ENCODE measurements around the gene MYOM1.
"Not testable (repeated sequence)": the region's sequence is repeated elsewhere in the genome, so short reads cannot be mapped to it uniquely, and the experiment has no call there.

MYOM1 gene

DNA sequence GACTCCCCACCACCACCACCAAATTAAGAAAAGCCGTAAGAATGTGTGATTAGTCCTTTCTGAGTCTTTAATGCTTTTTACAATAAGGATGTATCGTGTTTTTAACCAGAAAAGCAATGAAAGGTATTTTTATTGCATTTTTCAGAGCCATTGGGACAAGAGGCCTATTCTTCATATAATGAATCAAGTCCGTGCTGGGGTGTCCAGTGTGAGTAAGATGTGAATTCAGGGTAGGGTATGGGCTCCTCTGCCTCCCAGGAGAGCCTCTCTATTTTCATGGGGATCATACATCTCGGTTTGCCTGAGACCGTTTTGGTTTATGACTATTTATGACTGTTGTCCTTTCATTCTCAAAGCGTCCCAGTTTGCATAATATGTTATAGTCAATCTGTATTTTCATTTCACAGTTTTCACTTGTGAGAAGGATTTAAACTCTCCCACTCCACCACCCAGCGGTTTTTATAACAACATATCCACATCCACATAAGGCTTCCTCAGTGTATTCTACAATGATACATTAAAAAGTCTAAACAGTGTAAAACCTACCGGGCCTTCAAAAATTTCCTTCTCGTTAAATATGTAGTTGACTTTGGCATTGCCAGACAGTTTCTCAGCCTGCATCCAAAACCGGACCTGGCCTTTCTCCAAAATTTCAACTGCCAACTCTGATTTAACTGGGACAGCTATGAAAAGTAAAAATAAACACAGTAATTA, 126.0 kb downstream of the MYOM1 start:
- in situ Hi-C loops (cut with MboI; ENCODE audit: low sequenced_read_pairs), result no loop called here

GRCh38 chr18:3092727-3093126, 127.0 kb downstream of the MYOM1 start:
- in situ Hi-C loops (cut with MboI; ENCODE audit: low sequenced_read_pairs), result no loop called here

DNA sequence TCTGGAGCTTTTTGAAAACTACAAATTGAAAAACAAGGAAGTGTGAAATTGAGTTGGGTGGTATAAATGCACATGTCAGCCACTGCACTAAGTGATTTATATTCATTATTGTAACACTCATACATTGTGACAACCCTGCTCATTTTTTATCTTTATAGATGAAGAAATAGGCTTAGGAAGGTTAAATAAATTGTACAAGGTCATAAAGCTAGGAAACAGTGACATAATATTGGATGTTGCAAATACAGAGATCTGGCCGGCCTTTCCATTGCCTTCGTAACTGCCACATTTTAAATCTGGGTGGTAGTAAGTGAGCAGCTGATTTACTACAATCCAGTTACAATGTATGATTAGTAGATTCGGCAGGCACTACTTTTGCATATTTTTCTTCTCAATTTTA, 130.2 kb downstream of the MYOM1 start:
- in situ Hi-C loops (cut with MboI; ENCODE audit: low sequenced_read_pairs), result no loop called here

DNA sequence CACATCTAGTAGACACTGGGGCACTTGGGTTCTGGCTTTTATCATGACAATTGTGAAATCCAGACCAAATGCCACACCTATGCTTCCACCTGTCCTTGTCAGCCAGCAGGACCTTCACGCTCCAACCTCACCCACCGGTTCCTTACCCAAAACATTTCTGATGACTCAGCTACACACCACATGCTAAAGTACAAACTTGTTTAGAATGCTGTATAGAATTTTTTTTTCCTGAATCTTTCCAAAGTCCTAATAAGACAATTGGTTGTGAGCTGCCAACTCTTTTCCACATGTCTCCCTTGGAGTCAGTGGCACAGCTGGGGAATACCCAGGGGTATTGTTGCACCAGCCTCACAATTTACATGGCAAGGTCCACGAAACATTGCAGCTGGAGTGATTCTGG, 131.3 kb downstream of the MYOM1 start:
- in situ Hi-C loops (cut with MboI; ENCODE audit: low sequenced_read_pairs), result no loop called here

GRCh38 chr18:3086871-3087270, 132.9 kb downstream of the MYOM1 start:
- in situ Hi-C loops (cut with MboI; ENCODE audit: low sequenced_read_pairs), result no loop called here

- in situ Hi-C loops (cut with MboI; ENCODE audit: low sequenced_read_pairs), result no loop called here
Observed at GRCh38 chr18:3085612-3086011, 134.2 kb downstream of the MYOM1 start.

DNA sequence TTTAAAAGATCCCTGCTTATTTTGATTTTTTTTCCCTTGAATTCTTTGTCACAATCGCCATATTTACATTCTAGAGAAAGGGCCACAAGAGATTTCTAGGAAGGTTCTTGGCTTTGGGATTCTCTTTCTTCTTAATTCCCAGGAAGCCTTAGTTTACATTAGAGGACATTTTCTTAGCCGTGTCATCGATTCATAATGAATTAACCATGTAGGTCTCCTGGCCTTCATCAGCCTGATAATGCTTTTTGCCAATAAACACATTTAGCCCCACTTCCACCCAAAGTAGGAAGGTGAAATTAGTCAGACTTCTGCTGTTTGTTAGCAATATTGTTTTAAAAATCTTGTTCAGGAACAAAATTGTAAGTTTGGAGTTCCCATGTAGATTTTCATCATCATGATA, 135.6 kb downstream of the MYOM1 start:
- in situ Hi-C loops (cut with MboI; ENCODE audit: low sequenced_read_pairs), result no loop called here

DNA sequence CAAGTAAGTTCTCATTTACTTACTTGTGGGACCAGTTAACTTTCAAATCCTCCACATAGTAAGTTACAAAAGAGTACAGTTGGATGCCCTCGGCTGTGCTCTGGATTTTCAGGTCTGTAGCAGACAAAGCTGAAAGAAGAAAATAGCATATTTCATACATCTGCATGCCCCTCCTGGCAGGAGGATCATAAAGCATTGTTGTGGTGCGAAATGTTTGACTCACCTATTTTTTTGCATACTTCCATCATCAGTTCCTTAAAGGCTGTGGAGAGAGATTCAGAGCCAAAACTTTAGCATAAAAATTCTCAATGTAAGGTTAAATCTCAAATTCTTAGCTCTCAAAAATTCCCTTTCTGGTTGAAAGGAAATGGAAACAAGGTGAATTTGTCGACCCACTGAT, 136.0 kb downstream of the MYOM1 start:
- in situ Hi-C loops (cut with MboI; ENCODE audit: low sequenced_read_pairs), result no loop called here

DNA sequence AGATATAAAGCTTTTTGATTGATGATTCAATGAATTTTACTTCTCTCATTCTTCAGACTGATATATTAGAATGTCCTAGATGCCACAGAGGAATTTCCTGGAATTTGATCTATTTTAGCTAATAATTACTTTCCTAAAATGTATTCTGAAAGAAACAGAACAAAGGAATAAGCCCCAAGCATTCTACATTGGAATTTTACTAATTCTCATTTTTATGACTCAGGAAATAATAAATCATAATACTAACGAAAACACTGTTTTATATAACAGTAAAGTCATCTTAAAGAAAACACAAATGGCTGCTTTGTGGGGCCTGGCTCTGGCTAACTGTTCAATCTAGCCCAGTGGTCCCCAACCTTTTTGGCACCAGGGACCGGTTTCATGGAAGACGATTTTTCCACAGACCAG, 138.2 kb downstream of the MYOM1 start:
- in situ Hi-C loops (cut with MboI; ENCODE audit: low sequenced_read_pairs), result no loop called here

DNA sequence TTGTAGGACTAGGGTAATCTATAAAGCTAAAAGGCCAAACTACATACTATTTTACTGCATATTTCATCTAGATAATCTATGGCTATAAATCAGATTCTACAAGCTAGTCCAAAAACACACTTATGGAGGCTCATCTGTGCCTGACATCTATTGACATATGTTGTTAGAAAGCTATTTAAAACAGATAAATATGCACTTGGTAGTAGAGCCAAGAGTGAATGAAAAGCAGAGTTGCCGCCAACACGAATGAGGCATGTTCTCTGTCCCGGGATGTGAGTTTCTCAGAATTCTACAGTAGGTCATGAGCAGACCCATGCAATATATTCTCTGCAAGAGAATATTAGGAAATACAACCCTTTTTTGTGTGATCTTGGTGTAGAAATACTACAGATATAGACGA, 140.1 kb downstream of the MYOM1 start:
- in situ Hi-C loops (cut with MboI; ENCODE audit: low sequenced_read_pairs), result no loop called here

DNA sequence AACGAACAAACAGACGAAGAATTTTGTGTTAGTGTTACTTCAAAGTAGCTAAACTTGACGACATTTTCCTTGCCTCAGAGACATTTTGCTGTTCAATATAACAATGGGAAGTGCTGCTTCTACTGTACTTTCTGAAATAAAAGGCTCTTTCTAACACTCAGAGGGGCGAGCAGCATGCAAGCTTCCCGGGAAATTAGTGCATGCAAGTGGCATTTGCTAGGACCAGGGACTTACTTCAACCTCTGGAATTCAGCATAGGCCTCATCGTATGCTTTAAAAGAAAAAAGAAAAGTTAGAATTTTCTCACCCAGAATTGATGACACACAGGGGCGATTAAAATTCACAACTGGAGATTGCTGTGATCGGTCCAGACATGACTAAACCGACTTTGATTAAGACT, 144.3 kb downstream of the MYOM1 start:
- in situ Hi-C loops (cut with MboI; ENCODE audit: low sequenced_read_pairs), result no loop called here

- in situ Hi-C loops (cut with MboI; ENCODE audit: low sequenced_read_pairs), result no loop called here
Observed at GRCh38 chr18:3074087-3074486, 145.7 kb downstream of the MYOM1 start.

- in situ Hi-C loops (cut with MboI; ENCODE audit: low sequenced_read_pairs), result not testable (repeated sequence)
Observed at GRCh38 chr18:3073353-3073752, 146.4 kb downstream of the MYOM1 start.

DNA sequence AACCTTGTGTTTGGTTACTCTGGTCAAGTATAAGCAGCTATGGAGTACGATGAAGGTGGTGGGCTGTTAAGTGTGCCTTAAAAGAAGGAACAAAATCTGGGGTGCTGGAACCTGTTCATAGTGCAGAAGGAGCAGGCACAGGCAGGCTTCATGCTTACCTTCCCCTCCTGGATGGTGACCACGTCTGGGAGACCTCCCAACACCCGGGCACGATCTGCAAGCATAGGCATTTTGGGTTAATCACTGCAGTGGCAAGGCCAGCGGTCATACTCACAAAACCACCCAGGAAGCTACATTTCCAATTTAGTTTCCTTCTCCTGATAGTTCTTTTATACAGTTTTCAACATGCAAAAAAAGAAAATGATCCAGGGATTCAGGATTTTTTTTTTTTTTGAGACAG, 148.1 kb downstream of the MYOM1 start:
- in situ Hi-C loops (cut with MboI; ENCODE audit: low sequenced_read_pairs), result no loop called here

GRCh38 chr18:3069671-3070433, 149.9 kb downstream of the MYOM1 start:
- in situ Hi-C loops (cut with MboI; ENCODE audit: low sequenced_read_pairs), result no loop called here

GRCh38 chr18:3067722-3068121, 152.0 kb downstream of the MYOM1 start:
- in situ Hi-C loops (cut with MboI; ENCODE audit: low sequenced_read_pairs), result no loop called here

- in situ Hi-C loops (cut with MboI; ENCODE audit: low sequenced_read_pairs), result no loop called here
Observed at GRCh38 chr18:3067165-3067661, 152.6 kb downstream of the MYOM1 start.

GRCh38 chr18:3066341-3067110, 153.2 kb downstream of the MYOM1 start:
- in situ Hi-C loops (cut with MboI; ENCODE audit: low sequenced_read_pairs), result no loop called here

GRCh38 chr18:3063766-3064165, 156.0 kb downstream of the MYOM1 start:
- in situ Hi-C loops (cut with MboI; ENCODE audit: low sequenced_read_pairs), result not testable (repeated sequence)

GRCh38 chr18:3062798-3063680, 156.7 kb downstream of the MYOM1 start:
- in situ Hi-C loops (cut with MboI; ENCODE audit: low sequenced_read_pairs), result no loop called here
